Activated T-helper 17 cell treated with anti-CD3 and anti-CD28 coated beads, Interleukin-2, amount 50 U/mL, for 72 hours (primary cell): Measurements from ENCODE around the gene MYO5B. TPM values are rescaled to one million over a fixed set of nuclear protein-coding genes. Genes with fewer than 3 reads are reported as not detected.

Experiments
- ATAC-seq: fragments of 150-1000 bp; cut with Tn5 transposase; replicated peaks from 2 replicates; pipeline ENCODE4 v1.10.0; 2021; ENCODE audit warnings: mild to moderate bottlenecking, moderate library complexity
- H3K27ac Mint-ChIP-seq: one replicate; pipeline ENCODE4 v1.8.0; 2022; ENCODE audit warnings: mixed read lengths
- H3K27me3 Mint-ChIP-seq: one replicate; pipeline ENCODE4 v1.8.0; 2022; ENCODE audit warnings: mixed read lengths
- H3K36me3 Mint-ChIP-seq: one replicate; pipeline ENCODE4 v1.8.0; 2022; ENCODE audit warnings: low read depth, mild to moderate bottlenecking, mixed read lengths
- H3K4me1 Mint-ChIP-seq: one replicate; pipeline ENCODE4 v1.8.0; 2022; ENCODE audit warnings: mixed read lengths
- H3K4me3 Mint-ChIP-seq: one replicate; pipeline ENCODE4 v1.8.0; 2022; ENCODE audit warnings: mild to moderate bottlenecking, mixed read lengths
- H3K9me3 Mint-ChIP-seq: one replicate; pipeline ENCODE4 v1.8.0; 2022; ENCODE audit warnings: mixed read lengths
- total RNA-seq, 2 donors: library from RNA; stranded (reverse); gene quantifications; one replicate each; pipeline ENCODE4 v1.2.3, GENCODE V29; 2022

The MYO5B gene
- total RNA-seq, 2 donors from 2014 or later = 0.29 TPM; not detected in 1

GRCh38 chr18:49933530-49934128 lies 261.3 kb downstream of the MYO5B start:
- no peaks in the 10 kb centered on the region for H3K9me3 Mint-ChIP-seq
- H3K4me3 Mint-ChIP-seq = no peak overlapping the region
- H3K27me3 Mint-ChIP-seq = peaks cover 3% of the 10 kb centered on the region
- peak; percentile 50 for ATAC-seq
- H3K27ac Mint-ChIP-seq = no peak overlapping the region
- H3K4me1 Mint-ChIP-seq = no peaks in the 10 kb centered on the region
- H3K36me3 Mint-ChIP-seq = no peaks in the 10 kb centered on the region

- no peaks in the 10 kb centered on the region for H3K9me3 Mint-ChIP-seq
- no peak for ATAC-seq
- H3K4me3 Mint-ChIP-seq = no peak overlapping the region
- no peak overlapping the region for H3K27ac Mint-ChIP-seq
- no peaks in the 10 kb centered on the region for H3K36me3 Mint-ChIP-seq
- H3K27me3 Mint-ChIP-seq = peaks cover 3% of the 10 kb centered on the region
- no peaks in the 10 kb centered on the region for H3K4me1 Mint-ChIP-seq
These were observed 263.2 kb downstream of the MYO5B start for GRCh38 chr18:49931760-49932159.

GRCh38 chr18:49931179-49931578 lies 263.8 kb downstream of the MYO5B start:
- ATAC-seq = no peak
- Mint-ChIP-seq H3K4me1 (no peaks in the 10 kb centered on the region), H3K27me3 (peaks cover 3% of the 10 kb centered on the region), H3K9me3 (no peaks in the 10 kb centered on the region), H3K4me3 (no peak overlapping the region), H3K27ac (no peak overlapping the region), H3K36me3 (no peaks in the 10 kb centered on the region)

GRCh38 chr18:49926106-49926745 lies 268.7 kb downstream of the MYO5B start:
- H3K27me3 Mint-ChIP-seq = peaks cover 19% of the 10 kb centered on the region
- H3K27ac Mint-ChIP-seq = no peak overlapping the region
- H3K9me3 Mint-ChIP-seq = no peaks in the 10 kb centered on the region
- H3K36me3 Mint-ChIP-seq = no peaks in the 10 kb centered on the region
- no peaks in the 10 kb centered on the region for H3K4me1 Mint-ChIP-seq
- no peak for ATAC-seq
- H3K4me3 Mint-ChIP-seq = no peak overlapping the region

GRCh38 chr18:49924293-49924983 lies 270.5 kb downstream of the MYO5B start:
- H3K4me3 Mint-ChIP-seq = no peak overlapping the region
- peaks cover 34% of the 10 kb centered on the region for H3K27me3 Mint-ChIP-seq
- no peak overlapping the region for H3K27ac Mint-ChIP-seq
- H3K4me1 Mint-ChIP-seq = no peaks in the 10 kb centered on the region
- no peak for ATAC-seq
- no peaks in the 10 kb centered on the region for H3K9me3 Mint-ChIP-seq
- no peaks in the 10 kb centered on the region for H3K36me3 Mint-ChIP-seq

GRCh38 chr18:49922228-49922627 lies 272.7 kb downstream of the MYO5B start:
- peaks cover 46% of the 10 kb centered on the region for H3K27me3 Mint-ChIP-seq
- no peak for ATAC-seq
- H3K9me3 Mint-ChIP-seq = no peaks in the 10 kb centered on the region
- no peaks in the 10 kb centered on the region for H3K36me3 Mint-ChIP-seq
- no peak overlapping the region for H3K4me3 Mint-ChIP-seq
- no peaks in the 10 kb centered on the region for H3K4me1 Mint-ChIP-seq
- H3K27ac Mint-ChIP-seq = no peak overlapping the region

GRCh38 chr18:49921318-49921985 lies 273.5 kb downstream of the MYO5B start:
- H3K4me3 Mint-ChIP-seq = no peak overlapping the region
- ATAC-seq = no peak
- no peaks in the 10 kb centered on the region for H3K9me3 Mint-ChIP-seq
- H3K27me3 Mint-ChIP-seq = peaks cover 48% of the 10 kb centered on the region
- no peak overlapping the region for H3K27ac Mint-ChIP-seq
- no peaks in the 10 kb centered on the region for H3K36me3 Mint-ChIP-seq
- no peaks in the 10 kb centered on the region for H3K4me1 Mint-ChIP-seq

GRCh38 chr18:49920731-49921130 lies 274.2 kb downstream of the MYO5B start:
- no peak for ATAC-seq
- Mint-ChIP-seq H3K4me1 (no peaks in the 10 kb centered on the region), H3K27me3 (peaks cover 48% of the 10 kb centered on the region), H3K4me3 (no peak overlapping the region), H3K27ac (no peak overlapping the region), H3K36me3 (no peaks in the 10 kb centered on the region), H3K9me3 (no peaks in the 10 kb centered on the region)

GRCh38 chr18:49917742-49918141 lies 277.2 kb downstream of the MYO5B start:
- Mint-ChIP-seq H3K4me3 (no peak overlapping the region), H3K36me3 (no peaks in the 10 kb centered on the region), H3K4me1 (no peaks in the 10 kb centered on the region), H3K27me3 (peaks cover 48% of the 10 kb centered on the region), H3K27ac (no peak overlapping the region), H3K9me3 (no peaks in the 10 kb centered on the region)
- ATAC-seq = no peak

GRCh38 chr18:49915352-49915751 lies 279.6 kb downstream of the MYO5B start:
- Mint-ChIP-seq H3K4me1 (no peaks in the 10 kb centered on the region), H3K27ac (no peak overlapping the region), H3K9me3 (peaks cover 4% of the 10 kb centered on the region), H3K27me3 (peaks cover 32% of the 10 kb centered on the region), H3K36me3 (no peaks in the 10 kb centered on the region), H3K4me3 (no peak overlapping the region)
- ATAC-seq = no peak

- no peak for ATAC-seq
- Mint-ChIP-seq H3K4me3 (no peak overlapping the region), H3K27ac (no peak overlapping the region), H3K9me3 (peaks cover 4% of the 10 kb centered on the region), H3K27me3 (peaks cover 20% of the 10 kb centered on the region), H3K36me3 (no peaks in the 10 kb centered on the region), H3K4me1 (no peaks in the 10 kb centered on the region)
These were observed 281.7 kb downstream of the MYO5B start for GRCh38 chr18:49913221-49913620.

- no peaks in the 10 kb centered on the region for H3K4me1 Mint-ChIP-seq
- no peak for ATAC-seq
These were observed 283.5 kb downstream of the MYO5B start for GRCh38 chr18:49911427-49911826.

GRCh38 chr18:49910986-49911385 lies 284.0 kb downstream of the MYO5B start:
- Mint-ChIP-seq H3K9me3 (peaks cover 4% of the 10 kb centered on the region), H3K36me3 (no peaks in the 10 kb centered on the region), H3K4me1 (no peaks in the 10 kb centered on the region), H3K27me3 (peaks cover 18% of the 10 kb centered on the region), H3K27ac (no peak overlapping the region), H3K4me3 (no peak overlapping the region)
- ATAC-seq = no peak

More at GRCh38 chr18:49911427-49911826, 283.5 kb downstream of the MYO5B start:
- no peaks in the 10 kb centered on the region for H3K36me3 Mint-ChIP-seq
- no peak overlapping the region for H3K27ac Mint-ChIP-seq
- peaks cover 4% of the 10 kb centered on the region for H3K9me3 Mint-ChIP-seq
- H3K27me3 Mint-ChIP-seq = peaks cover 18% of the 10 kb centered on the region
- H3K4me3 Mint-ChIP-seq = no peak overlapping the region

- no peak for ATAC-seq
- Mint-ChIP-seq H3K4me3 (no peak overlapping the region), H3K4me1 (no peaks in the 10 kb centered on the region), H3K27ac (no peak overlapping the region), H3K27me3 (peaks cover 14% of the 10 kb centered on the region), H3K36me3 (no peaks in the 10 kb centered on the region), H3K9me3 (peaks cover 4% of the 10 kb centered on the region)
These were observed 284.9 kb downstream of the MYO5B start for GRCh38 chr18:49910019-49910418.
